Ovary (tissue), 9 donors: Measurements from ENCODE around the gene GTPBP1. TPM values are rescaled to one million over a fixed set of nuclear protein-coding genes. Genes with fewer than 3 reads are reported as not detected.
A peak's percentile ranks its signal among the peaks of the same experiment; 100 is the strongest.

Source experiments
- DNase-seq, 5 donors: peaks; one replicate each; pipeline ENCODE4 v3.0.0-alpha.2; 2019 to 2020
- H3K27ac ChIP-seq, 2 donors: fragments of 200-600 bp; one replicate each; pipeline versions ENCODE4 v1.5.1 to v1.8.0; 2019 to 2022
- H3K27me3 ChIP-seq: fragments of 200-600 bp; one replicate; pipeline ENCODE4 v1.8.0; 2022
- H3K36me3 ChIP-seq: fragments of 200-600 bp; sonication (generic); one replicate; pipeline ENCODE4 v1.5.1; 2019
- H3K4me1 ChIP-seq: one replicate; pipeline ENCODE4 v1.8.1; 2013; ENCODE audit warnings: mild to moderate bottlenecking, moderate library complexity; ENCODE audit not compliant: insufficient read depth
- H3K4me3 ChIP-seq: fragments of 200-600 bp; sonication (generic); one replicate; pipeline ENCODE4 v1.5.1; 2017
- H3K9me3 ChIP-seq, 2 donors: fragments of 200-600 bp in 1 of 2; sonication (generic) in 1 of 2; one replicate each; pipeline versions ENCODE4 v1.5.1 to v1.8.1; 2013 to 2019; ENCODE audit warnings: mild to moderate bottlenecking in 1 of 2, moderate library complexity in 1 of 2
- EP300 ChIP-seq: sonication (generic); formaldehyde crosslinking; IDR thresholded peaks from one replicate; pipeline ENCODE4 v1.6.1; 2017; ENCODE audit warnings: antibody characterized with exemption
- POLR2A ChIP-seq: fragments of 450-650 bp; IDR thresholded peaks from one replicate; pipeline ENCODE4 v1.6.1; 2017; ENCODE audit warnings: antibody characterized with exemption, mild to moderate bottlenecking, moderate library complexity
- WGBS, 3 donors: extraction: QIAGEN DNeasy Blood & Tissue Kit in 1 of 3; methylation state at CpG; one replicate each; pipeline versions ENCODE4 v1.1.5 to v1.1.7; 2013 to 2017; 5-methylcytosine and 5-hydroxymethylcytosine counted together
- intact Hi-C, 4 donors: fragments of 100-400 bp; cut with DNase I; formaldehyde crosslinking; loops; one replicate each; pipeline versions ENCODE4 v1.11.0 to v1.15.1; 2022 to 2023
- polyA plus RNA-seq, 2 donors: library from polyadenylated mRNA; stranded (reverse); fragments of 200-250 nt in 1 of 2; fragments of 350-450 nt in 1 of 2; fragmentation: Illumina TruSeq in 1 of 2; extraction: RNeasy Lipid Tissue Mini Kit (QIAGEN cat#74804) in 1 of 2; gene quantifications; one replicate each; pipeline ENCODE4 v1.2.3, GENCODE V29; 2013 to 2014
- total RNA-seq, 7 donors: library from RNA; depleted of rRNA in 2 of 7; stranded (reverse); fragments of >200 nt in 2 of 7; fragmentation: NEBNext Ultra II Directional in 3 of 7; extraction: Animal tissue kit (Norgen Biotek cat#: 25700) in 3 of 7; gene quantifications; one replicate each; pipeline versions ENCODE4 v1.1.0 to v1.2.4, GENCODE V29; 2016 to 2023
- TF ChIP-seq, protein P1 (sequence below), 3 donors: fragments of 450-650 bp in 2 of 3; fragments of 200-600 bp in 1 of 3; IDR thresholded peaks; one replicate each; pipeline versions ENCODE4 v1.5.1 to v1.8.0; 2016 to 2022; ENCODE audit warnings: antibody characterized with exemption in 3 of 3, mild to moderate bottlenecking in 1 of 3
- donor health status: DM: no; HTN: no; CAD: no; lungs with moderate emphysema.
- donor health status: DM: no; HTN: no; CAD: no.
- donor health status: Bipolar disorder and iron deficiency.
- donor health status: DM: yes; HTN: yes; CAD: no.
- donor health status: DM: no; HTN: no; CAD: no.
- donor health status: DM: yes; HTN: yes; CAD: no.

GTPBP1 gene
- total and polyA plus RNA-seq, 9 donors: 16.9 to 71.3 (median 59.9) TPM

DNA sequence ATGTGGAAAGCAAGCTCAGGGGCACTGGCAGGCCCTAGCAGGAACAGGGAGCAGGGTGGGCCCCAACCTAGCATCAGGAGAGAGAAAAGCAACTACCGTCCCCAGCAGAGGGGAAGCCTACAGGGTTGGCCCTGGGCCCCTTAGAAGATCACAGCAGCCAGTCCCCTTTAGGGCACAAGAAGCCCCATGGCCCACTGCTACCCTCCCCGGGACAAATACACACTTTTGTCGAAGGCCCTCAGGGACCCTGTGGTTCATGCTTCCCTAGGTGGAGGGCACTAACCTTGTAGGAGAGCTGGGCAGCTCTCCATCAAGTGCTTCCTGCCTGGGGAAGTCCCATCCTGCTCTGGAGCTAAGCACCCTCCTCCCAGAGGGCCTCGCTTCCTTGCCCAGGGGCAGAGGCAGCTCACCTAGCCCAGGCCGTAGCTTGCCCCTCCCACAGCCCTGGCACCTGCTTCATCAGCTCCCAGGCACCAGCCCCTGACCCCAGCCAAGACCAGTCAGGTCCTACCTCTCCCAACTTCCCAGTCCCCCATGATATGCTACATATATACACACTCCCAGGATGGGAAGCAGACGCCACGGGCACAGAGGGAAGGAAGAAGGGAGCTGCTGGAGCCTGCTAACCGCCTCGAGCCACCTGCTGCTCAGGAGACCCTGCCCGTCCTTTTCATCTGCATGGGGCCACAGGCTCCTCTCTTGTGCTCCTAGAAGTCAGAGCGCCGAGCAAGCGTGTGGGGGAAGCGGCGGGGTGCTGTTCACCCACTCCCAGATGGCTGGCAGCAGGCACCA is 29.9 kb downstream of the GTPBP1 start:
- peaks cover 20% of the 10 kb centered on the region for H3K4me1 ChIP-seq
- no peak overlapping the region for H3K4me3 ChIP-seq
- intact Hi-C loops: no loop called here
- H3K27ac ChIP-seq: peak overlapping the region in 1 of 2 donors; percentile 71
- WGBS, 3 donors: 80 to 88% (median 87%) methylated on average over 14 to 15 of the region's 15 CpGs
- no peaks in the 10 kb centered on the region for H3K27me3 ChIP-seq
- DNase-seq: peak in 1 of 5 donors; percentile 29
- no peaks in the 10 kb centered on the region for H3K36me3 ChIP-seq
- TF ChIP-seq POLR2A (no peak), EP300 (no peak)
- TF ChIP-seq, protein P1, sequence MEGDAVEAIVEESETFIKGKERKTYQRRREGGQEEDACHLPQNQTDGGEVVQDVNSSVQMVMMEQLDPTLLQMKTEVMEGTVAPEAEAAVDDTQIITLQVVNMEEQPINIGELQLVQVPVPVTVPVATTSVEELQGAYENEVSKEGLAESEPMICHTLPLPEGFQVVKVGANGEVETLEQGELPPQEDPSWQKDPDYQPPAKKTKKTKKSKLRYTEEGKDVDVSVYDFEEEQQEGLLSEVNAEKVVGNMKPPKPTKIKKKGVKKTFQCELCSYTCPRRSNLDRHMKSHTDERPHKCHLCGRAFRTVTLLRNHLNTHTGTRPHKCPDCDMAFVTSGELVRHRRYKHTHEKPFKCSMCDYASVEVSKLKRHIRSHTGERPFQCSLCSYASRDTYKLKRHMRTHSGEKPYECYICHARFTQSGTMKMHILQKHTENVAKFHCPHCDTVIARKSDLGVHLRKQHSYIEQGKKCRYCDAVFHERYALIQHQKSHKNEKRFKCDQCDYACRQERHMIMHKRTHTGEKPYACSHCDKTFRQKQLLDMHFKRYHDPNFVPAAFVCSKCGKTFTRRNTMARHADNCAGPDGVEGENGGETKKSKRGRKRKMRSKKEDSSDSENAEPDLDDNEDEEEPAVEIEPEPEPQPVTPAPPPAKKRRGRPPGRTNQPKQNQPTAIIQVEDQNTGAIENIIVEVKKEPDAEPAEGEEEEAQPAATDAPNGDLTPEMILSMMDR (IDR thresholded peaks at IDR 0.05): no peak
- H3K9me3 ChIP-seq: no peaks in the 10 kb centered on the region

DNA sequence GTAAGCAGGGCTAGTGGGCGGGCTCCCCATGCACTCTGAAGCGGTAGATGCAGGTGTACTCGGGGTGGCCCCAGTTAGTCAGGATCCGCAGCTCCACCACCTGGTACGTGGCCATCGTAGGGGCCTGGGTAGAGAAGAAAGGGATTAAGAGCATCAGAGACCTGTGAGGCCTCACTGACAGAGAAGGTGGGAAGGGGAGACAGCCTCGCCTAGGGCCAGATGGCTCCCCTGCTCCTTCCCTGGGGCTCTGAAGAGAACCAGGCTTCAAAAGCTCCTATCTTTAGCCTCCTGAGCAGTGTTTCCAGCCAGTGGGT is 30.5 kb downstream of the GTPBP1 start:
- TF ChIP-seq EP300: no peak
- TF ChIP-seq POLR2A: no peak
- TF ChIP-seq, protein P1 (IDR thresholded peaks at IDR 0.05): no peak
- no peak overlapping the region for H3K27ac ChIP-seq
- no peaks in the 10 kb centered on the region for H3K9me3 ChIP-seq
- no peak for DNase-seq
- no peak overlapping the region for H3K4me3 ChIP-seq
- 88 to 93% (median 88%) methylated on average over 7 of the region's 7 CpGs for WGBS, 3 donors
- peaks cover 20% of the 10 kb centered on the region for H3K4me1 ChIP-seq
- intact Hi-C loops: no loop called here
- no peaks in the 10 kb centered on the region for H3K27me3 ChIP-seq
- H3K36me3 ChIP-seq: no peaks in the 10 kb centered on the region

DNA sequence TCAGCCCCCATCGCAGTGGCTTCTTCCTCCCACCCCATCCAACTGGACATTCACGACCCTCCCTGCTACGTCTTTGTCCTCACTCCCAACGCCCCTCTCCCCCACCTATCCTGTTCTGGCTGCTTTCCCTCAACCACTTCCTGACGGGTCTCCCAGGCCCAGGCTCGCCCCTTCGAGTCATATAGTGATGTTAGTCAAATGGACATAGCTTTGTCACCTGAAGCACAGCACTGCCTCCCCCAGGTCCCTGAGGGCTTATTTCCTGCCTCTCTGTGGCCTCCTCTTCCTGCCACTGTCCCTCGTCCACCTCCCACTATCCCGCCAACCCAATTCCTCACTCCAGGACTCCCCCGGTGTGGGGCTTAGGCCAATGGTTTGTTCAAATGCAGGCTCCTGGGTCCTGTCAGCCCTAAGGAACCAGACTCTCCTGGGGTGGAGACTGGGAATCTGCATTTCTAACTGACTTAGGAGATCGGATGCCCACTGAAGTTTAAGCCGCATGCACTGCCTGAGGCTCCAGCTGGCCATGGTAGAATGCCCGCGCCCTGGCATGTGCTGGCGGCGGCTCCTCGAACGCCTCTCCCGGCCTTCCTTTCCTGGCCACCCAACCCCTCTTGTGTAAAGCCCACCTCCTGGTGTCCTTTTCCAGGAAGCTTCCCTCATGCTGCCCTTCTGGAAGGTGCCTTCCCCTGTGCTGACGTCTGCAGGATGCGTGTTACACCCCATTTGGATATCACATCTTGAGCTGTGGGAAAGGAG is 31.7 kb downstream of the GTPBP1 start:
- 73 to 80% (median 76%) methylated on average over 21 of the region's 21 CpGs for WGBS, 3 donors
- H3K27me3 ChIP-seq: no peaks in the 10 kb centered on the region
- no peak for TF ChIP-seq POLR2A
- no peaks in the 10 kb centered on the region for H3K9me3 ChIP-seq
- H3K4me3 ChIP-seq: no peak overlapping the region
- intact Hi-C loops: no loop called here
- DNase-seq: no peak
- H3K4me1 ChIP-seq: peaks cover 16% of the 10 kb centered on the region
- no peak overlapping the region for H3K27ac ChIP-seq
- H3K36me3 ChIP-seq: no peaks in the 10 kb centered on the region

DNA sequence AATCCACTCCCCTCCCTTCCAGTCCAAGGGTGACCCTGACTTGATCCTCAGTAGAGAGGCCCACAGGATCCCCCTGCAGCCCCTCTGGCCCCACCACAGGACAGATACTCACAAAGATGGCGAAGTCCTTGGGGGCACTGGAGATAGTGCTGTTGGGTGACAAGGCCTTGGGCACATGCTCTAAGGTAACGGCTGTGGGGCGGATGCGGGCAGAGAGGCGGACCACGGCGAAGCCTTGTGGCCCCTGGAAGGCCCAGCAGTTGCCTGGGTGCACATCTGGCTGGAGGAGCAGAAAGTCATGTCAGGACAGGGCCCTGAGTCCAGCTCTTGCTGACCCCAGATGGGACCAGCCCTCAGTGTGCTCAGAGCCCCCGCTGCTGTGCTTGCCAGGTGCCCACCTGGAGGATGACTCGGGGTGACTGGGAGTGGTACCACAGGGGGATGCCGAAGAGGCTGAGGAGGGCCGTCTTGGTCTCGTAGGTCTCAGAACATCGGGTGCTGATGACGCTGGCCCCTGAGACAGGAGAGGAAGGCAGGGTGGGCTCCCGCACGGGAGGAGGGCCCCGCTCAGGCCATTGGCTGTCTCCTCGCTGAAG is 32.8 kb downstream of the GTPBP1 start:
- DNase-seq: no peak
- no peak overlapping the region for H3K4me3 ChIP-seq
- H3K36me3 ChIP-seq: no peaks in the 10 kb centered on the region
- TF ChIP-seq EP300 (no peak), POLR2A (no peak)
- intact Hi-C loops: no loop called here
- no peaks in the 10 kb centered on the region for H3K27me3 ChIP-seq
- 90 to 93% (median 91%) methylated on average over 16 to 18 of the region's 18 CpGs for WGBS, 3 donors
- H3K4me1 ChIP-seq: peaks cover 8% of the 10 kb centered on the region
- H3K9me3 ChIP-seq: no peaks in the 10 kb centered on the region
- H3K27ac ChIP-seq: no peak overlapping the region

DNA sequence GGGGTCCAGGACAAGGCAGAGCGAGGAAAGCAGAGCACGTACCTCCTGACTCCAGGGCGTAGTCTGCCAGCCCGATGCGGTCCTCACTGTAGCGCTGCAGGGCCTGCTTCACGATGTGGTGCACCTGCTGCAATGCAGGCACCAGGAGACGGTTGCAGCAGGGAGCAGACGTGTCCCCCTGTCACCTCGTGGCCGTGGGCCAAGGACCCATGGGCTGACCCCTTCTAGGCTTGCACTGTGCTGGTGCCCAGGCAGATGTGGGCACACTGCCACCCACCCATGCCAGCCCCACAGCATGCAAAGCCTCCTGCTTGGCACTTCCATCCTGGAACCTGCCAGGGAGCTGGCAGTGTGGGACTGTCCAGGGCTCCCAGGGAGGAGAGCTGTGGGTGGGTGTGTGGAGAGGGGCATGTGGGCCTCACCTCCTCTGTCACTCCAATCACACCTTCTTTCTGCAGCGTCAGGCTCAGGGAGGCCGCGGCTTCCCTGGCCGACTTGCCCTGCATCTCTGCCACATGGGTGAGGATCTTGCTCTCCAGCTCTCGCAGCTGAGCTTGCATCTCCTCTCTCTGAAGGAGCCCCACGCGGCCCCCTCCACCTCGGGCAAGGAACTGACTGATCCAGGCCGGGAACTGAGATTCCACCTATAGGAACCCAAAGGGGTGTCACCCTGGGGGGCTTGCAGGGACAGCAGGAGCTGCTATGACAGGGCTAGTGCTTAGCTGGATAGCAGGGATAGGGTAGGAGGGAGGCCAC is 33.7 kb downstream of the GTPBP1 start:
- H3K9me3 ChIP-seq: no peaks in the 10 kb centered on the region
- no peak for DNase-seq
- H3K4me1 ChIP-seq: no peaks in the 10 kb centered on the region
- no peaks in the 10 kb centered on the region for H3K36me3 ChIP-seq
- H3K27me3 ChIP-seq: no peaks in the 10 kb centered on the region
- TF ChIP-seq EP300: no peak
- H3K27ac ChIP-seq: no peak overlapping the region
- 86 to 92% (median 91%) methylated on average over 20 of the region's 20 CpGs for WGBS, 3 donors
- intact Hi-C loops: loop anchor here in 1 of 4 donors (2.0 kb wide), 1 partner anchor 19 kb away; no protein-coding TSS in a partner anchor
- H3K4me3 ChIP-seq: no peak overlapping the region
